T-helper 22 cell (primary cell): ENCODE data around the gene AGMO.

Source experiments
- DNase-seq: peaks from one replicate; pipeline ENCODE4 v3.0.0-alpha.2; 2020; ENCODE audit warnings: low read depth

Gene AGMO

GRCh38 chr7:15218261-15218660 is 343.6 kb downstream of the AGMO start:
- no peak for DNase-seq

- no peak for DNase-seq
Measured at GRCh38 chr7:15215616-15216015, 346.2 kb downstream of the AGMO start.

GRCh38 chr7:15214976-15215375 is 346.8 kb downstream of the AGMO start:
- DNase-seq, result no peak

GRCh38 chr7:15213093-15213492 is 348.7 kb downstream of the AGMO start:
- no peak for DNase-seq

GRCh38 chr7:15209429-15209828 is 352.4 kb downstream of the AGMO start:
- no peak for DNase-seq

- DNase-seq, result no peak
Measured at GRCh38 chr7:15204421-15204820, 357.4 kb downstream of the AGMO start.

GRCh38 chr7:15199482-15199881 is 362.3 kb downstream of the AGMO start:
- no peak for DNase-seq

GRCh38 chr7:15197042-15197977 is 364.5 kb downstream of the AGMO start:
- no peak for DNase-seq

GRCh38 chr7:15178065-15178464 is 383.8 kb downstream of the AGMO start:
- DNase-seq, result no peak

- DNase-seq, result no peak
Measured at GRCh38 chr7:15176089-15176488, 385.7 kb downstream of the AGMO start.

- DNase-seq, result no peak
Measured at GRCh38 chr7:15175152-15175551, 386.7 kb downstream of the AGMO start.

- no peak for DNase-seq
Measured at GRCh38 chr7:15174485-15174884, 387.3 kb downstream of the AGMO start.

GRCh38 chr7:15168489-15168888 is 393.3 kb downstream of the AGMO start:
- DNase-seq, result no peak

GRCh38 chr7:15167912-15168311 is 393.9 kb downstream of the AGMO start:
- DNase-seq, result no peak

GRCh38 chr7:15166620-15167019 is 395.2 kb downstream of the AGMO start:
- DNase-seq, result no peak

GRCh38 chr7:15159261-15159660 is 402.6 kb downstream of the AGMO start:
- no peak for DNase-seq

- DNase-seq, result no peak
Measured at GRCh38 chr7:15158141-15158810, 403.5 kb downstream of the AGMO start.
